Retinal pigment epithelial cell (primary cell): ENCODE data around the gene IVL.

Experiments
- DNase-seq: peaks from one replicate; pipeline ENCODE4 v3.0.0-alpha.2; 2010; ENCODE audit warnings: low read depth
- H3K4me3 ChIP-seq: 2 replicates; pipeline ENCODE4 v1.5.1; 2011; ENCODE audit warnings: mild to moderate bottlenecking, low read length, control low read depth, moderate library complexity
- CTCF ChIP-seq: conservative IDR thresholded peaks from 2 replicates; pipeline ENCODE4 v1.5.1; 2011; ENCODE audit warnings: low read depth, low read length, control low read depth, inconsistent platforms

IVL gene

GRCh38 chr1:152926091-152926490 lies 17.7 kb downstream of the IVL start:
- no peak for DNase-seq
- TF ChIP-seq CTCF, result peak; percentile 79
- no peak overlapping the region for H3K4me3 ChIP-seq

- H3K4me3 ChIP-seq, result no peak overlapping the region
- DNase-seq, result no peak
- no peak for TF ChIP-seq CTCF
Observed at GRCh38 chr1:152928671-152929070, 20.3 kb downstream of the IVL start.

GRCh38 chr1:152932170-152932811 lies 23.9 kb downstream of the IVL start:
- no peak for DNase-seq
- TF ChIP-seq CTCF, result no peak
- no peak overlapping the region for H3K4me3 ChIP-seq

- no peak for DNase-seq
- no peak for TF ChIP-seq CTCF
- H3K4me3 ChIP-seq, result no peak overlapping the region
Observed at GRCh38 chr1:152933196-152933595, 24.9 kb downstream of the IVL start.

- DNase-seq, result no peak
- TF ChIP-seq CTCF, result no peak
- no peak overlapping the region for H3K4me3 ChIP-seq
Observed at GRCh38 chr1:152940614-152941013, 32.3 kb downstream of the IVL start.

- no peak overlapping the region for H3K4me3 ChIP-seq
- DNase-seq, result no peak
- peak; percentile 27 for TF ChIP-seq CTCF
Observed at GRCh38 chr1:152941037-152941711, 32.8 kb downstream of the IVL start.

- TF ChIP-seq CTCF, result no peak
- no peak for DNase-seq
- H3K4me3 ChIP-seq, result no peak overlapping the region
Observed at GRCh38 chr1:152942161-152942560, 33.8 kb downstream of the IVL start.
